Measurements from ENCODE around the gene MALRD1.

Gene MALRD1

DNA sequence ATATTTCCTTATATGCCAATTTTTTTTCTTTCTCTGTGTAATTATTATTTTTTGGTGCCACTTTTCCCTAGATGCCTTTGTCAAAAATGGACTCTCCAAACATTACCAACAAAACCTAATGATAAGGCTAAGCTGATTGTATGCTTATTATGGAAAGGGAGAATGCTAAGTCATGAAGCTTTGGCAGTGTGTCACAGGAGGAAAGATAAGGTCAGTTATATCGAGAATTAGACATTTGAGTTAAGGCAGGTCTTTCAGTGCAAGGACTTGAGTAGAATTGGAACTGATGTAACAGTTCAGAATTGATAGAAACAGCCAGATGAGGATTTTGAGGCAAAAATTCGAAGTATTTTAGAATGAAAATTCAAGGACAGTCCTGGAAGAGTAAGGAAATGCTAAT, 16.8 kb upstream of the MALRD1 start:
- Histone ChIP-seq H4K20me1 (ENCODE audit: insufficient read depth, low read length) (no peaks in the 10 kb centered on the region), H3K27me3 (ENCODE audit: low read depth, low read length) (no peaks in the 10 kb centered on the region), H3K79me2 (ENCODE audit: low read length) (no peaks in the 10 kb centered on the region), H3K9ac (ENCODE audit: low read length) (no peak overlapping the region), H3K4me2 (ENCODE audit: low read length) (no peak overlapping the region), H3K4me3 (ENCODE audit: low read length) (no peak overlapping the region), H3K36me3 (replicated peaks; ENCODE audit: low read depth, low read length) (no peaks in the 10 kb centered on the region), H2AFZ (ENCODE audit: low read depth, low read length) (no peak overlapping the region), H3K4me1 (ENCODE audit: low read length) (no peaks in the 10 kb centered on the region), H3K27ac (ENCODE audit: low read length) (no peak overlapping the region), H3K9me3 (ENCODE audit: insufficient read depth, low read length) (no peaks in the 10 kb centered on the region)
- TF ChIP-seq EZH2phosphoT487 (IDR thresholded peaks at IDR 0.05; ENCODE audit: low read depth), result no peak
- TF ChIP-seq, protein P1, sequence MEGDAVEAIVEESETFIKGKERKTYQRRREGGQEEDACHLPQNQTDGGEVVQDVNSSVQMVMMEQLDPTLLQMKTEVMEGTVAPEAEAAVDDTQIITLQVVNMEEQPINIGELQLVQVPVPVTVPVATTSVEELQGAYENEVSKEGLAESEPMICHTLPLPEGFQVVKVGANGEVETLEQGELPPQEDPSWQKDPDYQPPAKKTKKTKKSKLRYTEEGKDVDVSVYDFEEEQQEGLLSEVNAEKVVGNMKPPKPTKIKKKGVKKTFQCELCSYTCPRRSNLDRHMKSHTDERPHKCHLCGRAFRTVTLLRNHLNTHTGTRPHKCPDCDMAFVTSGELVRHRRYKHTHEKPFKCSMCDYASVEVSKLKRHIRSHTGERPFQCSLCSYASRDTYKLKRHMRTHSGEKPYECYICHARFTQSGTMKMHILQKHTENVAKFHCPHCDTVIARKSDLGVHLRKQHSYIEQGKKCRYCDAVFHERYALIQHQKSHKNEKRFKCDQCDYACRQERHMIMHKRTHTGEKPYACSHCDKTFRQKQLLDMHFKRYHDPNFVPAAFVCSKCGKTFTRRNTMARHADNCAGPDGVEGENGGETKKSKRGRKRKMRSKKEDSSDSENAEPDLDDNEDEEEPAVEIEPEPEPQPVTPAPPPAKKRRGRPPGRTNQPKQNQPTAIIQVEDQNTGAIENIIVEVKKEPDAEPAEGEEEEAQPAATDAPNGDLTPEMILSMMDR (IDR thresholded peaks at IDR 0.05; ENCODE audit: low read depth, low read length), result no peak

DNA sequence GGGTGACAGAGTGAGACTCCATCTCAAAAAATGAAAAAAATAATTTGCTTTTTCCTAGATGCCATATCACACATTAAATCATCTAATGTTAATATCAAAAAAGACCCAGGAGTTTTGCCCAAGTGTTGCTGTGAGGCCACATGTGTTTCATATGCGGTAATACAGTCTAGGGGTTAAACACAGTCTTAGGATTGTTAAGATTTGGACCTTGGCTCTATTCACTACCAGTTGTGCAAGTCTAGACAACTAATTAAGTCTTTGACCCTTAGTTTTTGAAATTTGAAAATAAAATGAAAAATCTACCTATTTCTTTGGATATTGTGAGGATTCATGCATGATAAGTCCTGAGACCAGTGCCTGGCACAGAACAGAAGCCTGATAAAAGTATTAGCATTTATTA, 14.9 kb upstream of the MALRD1 start:
- H3K9ac ChIP-seq (ENCODE audit: low read length), result no peak overlapping the region
- no peaks in the 10 kb centered on the region for H3K4me1 ChIP-seq (ENCODE audit: low read length)
- no peaks in the 10 kb centered on the region for H4K20me1 ChIP-seq (ENCODE audit: insufficient read depth, low read length)
- H3K79me2 ChIP-seq (ENCODE audit: low read length), result no peaks in the 10 kb centered on the region
- TF ChIP-seq EZH2phosphoT487 (IDR thresholded peaks at IDR 0.05; ENCODE audit: low read depth), result no peak
- TF ChIP-seq, protein P1 (IDR thresholded peaks at IDR 0.05; ENCODE audit: low read depth, low read length), result no peak
- no peak overlapping the region for H3K27ac ChIP-seq (ENCODE audit: low read length)
- H3K27me3 ChIP-seq (ENCODE audit: low read depth, low read length), result no peaks in the 10 kb centered on the region
- no peak overlapping the region for H2AFZ ChIP-seq (ENCODE audit: low read depth, low read length)
- no peaks in the 10 kb centered on the region for H3K9me3 ChIP-seq (ENCODE audit: insufficient read depth, low read length)
- H3K36me3 ChIP-seq (replicated peaks; ENCODE audit: low read depth, low read length), result no peaks in the 10 kb centered on the region
- H3K4me2 ChIP-seq (ENCODE audit: low read length), result no peak overlapping the region
- H3K4me3 ChIP-seq (ENCODE audit: low read length), result no peak overlapping the region

DNA sequence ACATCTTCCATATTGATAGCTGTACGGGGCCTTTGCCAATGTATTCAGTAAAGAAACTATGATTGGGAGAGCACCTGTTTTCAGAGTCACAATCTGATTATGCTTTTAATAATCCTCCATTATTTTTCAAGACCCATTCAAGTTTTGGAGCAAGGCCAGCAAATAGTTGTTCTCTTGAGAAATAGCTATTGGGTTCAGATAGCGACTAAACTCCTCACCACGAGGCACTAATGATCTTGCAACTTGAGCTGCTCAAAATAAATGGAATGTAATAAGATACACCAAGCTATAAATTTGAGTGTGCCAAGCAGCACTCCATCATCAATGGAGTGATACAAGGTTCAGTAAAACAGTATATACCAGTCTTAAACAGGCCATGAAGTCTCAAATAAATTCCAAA, 7.4 kb upstream of the MALRD1 start:
- no peaks in the 10 kb centered on the region for H4K20me1 ChIP-seq (ENCODE audit: insufficient read depth, low read length)
- no peaks in the 10 kb centered on the region for H3K4me1 ChIP-seq (ENCODE audit: low read length)
- H3K4me3 ChIP-seq (ENCODE audit: low read length), result no peak overlapping the region
- no peak overlapping the region for H2AFZ ChIP-seq (ENCODE audit: low read depth, low read length)
- no peaks in the 10 kb centered on the region for H3K36me3 ChIP-seq (replicated peaks; ENCODE audit: low read depth, low read length)
- TF ChIP-seq, protein P1 (IDR thresholded peaks at IDR 0.05; ENCODE audit: low read depth, low read length), result no peak
- no peak overlapping the region for H3K27ac ChIP-seq (ENCODE audit: low read length)
- H3K9ac ChIP-seq (ENCODE audit: low read length), result no peak overlapping the region
- no peaks in the 10 kb centered on the region for H3K9me3 ChIP-seq (ENCODE audit: insufficient read depth, low read length)
- no peaks in the 10 kb centered on the region for H3K27me3 ChIP-seq (ENCODE audit: low read depth, low read length)
- no peak overlapping the region for H3K4me2 ChIP-seq (ENCODE audit: low read length)
- no peaks in the 10 kb centered on the region for H3K79me2 ChIP-seq (ENCODE audit: low read length)

GRCh38 chr10:19043431-19043830, 5.2 kb upstream of the MALRD1 start:
- H3K27ac ChIP-seq (ENCODE audit: low read length), result no peak overlapping the region
- H3K9me3 ChIP-seq (ENCODE audit: insufficient read depth, low read length), result no peaks in the 10 kb centered on the region
- TF ChIP-seq EZH2phosphoT487 (IDR thresholded peaks at IDR 0.05; ENCODE audit: low read depth), result no peak
- TF ChIP-seq, protein P1 (IDR thresholded peaks at IDR 0.05; ENCODE audit: low read depth, low read length), result no peak
- H3K27me3 ChIP-seq (ENCODE audit: low read depth, low read length), result no peaks in the 10 kb centered on the region
- no peak overlapping the region for H3K9ac ChIP-seq (ENCODE audit: low read length)
- no peak overlapping the region for H3K4me2 ChIP-seq (ENCODE audit: low read length)
- H3K4me3 ChIP-seq (ENCODE audit: low read length), result no peak overlapping the region
- H2AFZ ChIP-seq (ENCODE audit: low read depth, low read length), result no peak overlapping the region
- no peaks in the 10 kb centered on the region for H3K79me2 ChIP-seq (ENCODE audit: low read length)
- no peaks in the 10 kb centered on the region for H4K20me1 ChIP-seq (ENCODE audit: insufficient read depth, low read length)
- H3K4me1 ChIP-seq (ENCODE audit: low read length), result no peaks in the 10 kb centered on the region
- no peaks in the 10 kb centered on the region for H3K36me3 ChIP-seq (replicated peaks; ENCODE audit: low read depth, low read length)

Measured in OCI-LY3 (cell line).